GM10847 (cell line): ENCODE measurements around the gene CRB2.

Source experiments
- POLR2A ChIP-seq: IDR thresholded peaks from 2 replicates; pipeline ENCODE4 v1.6.1; 2011; ENCODE audit not compliant: insufficient read length; ENCODE audit errors: extremely low read depth

Gene CRB2

DNA sequence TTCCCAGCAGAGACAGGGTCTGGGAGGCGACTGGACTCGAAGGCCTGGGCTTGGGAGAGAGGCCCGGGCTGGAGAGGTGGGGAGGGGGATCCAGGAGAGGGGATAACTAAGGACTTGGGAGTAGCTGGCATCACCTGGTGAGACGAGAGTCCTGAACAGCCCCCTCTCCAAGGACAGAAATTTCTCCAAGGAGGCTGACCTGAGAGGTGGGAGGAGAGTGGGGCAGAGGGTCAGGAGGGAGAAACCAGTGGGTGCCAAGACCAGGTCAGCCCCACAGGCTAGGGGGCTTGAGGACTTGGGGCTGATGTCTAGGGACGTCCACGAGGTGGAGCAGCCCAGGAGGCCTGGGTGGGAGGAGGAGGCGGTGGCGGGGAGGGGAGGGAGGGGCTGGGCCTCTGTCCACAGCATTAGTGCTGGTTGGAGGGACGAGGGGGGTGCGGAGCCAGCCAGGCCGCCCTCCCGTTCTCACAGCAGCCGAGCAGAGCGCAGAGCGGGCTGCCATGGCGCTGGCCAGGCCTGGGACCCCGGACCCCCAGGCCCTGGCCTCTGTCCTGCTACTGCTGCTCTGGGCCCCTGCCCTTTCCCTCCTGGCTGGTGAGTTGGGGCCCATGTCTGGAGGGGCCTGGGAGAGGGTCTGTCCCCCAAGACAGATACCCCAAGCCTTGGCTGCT is at the start of gene CRB2:
Gene CRB2, plus strand, starts transcription at position 437 of the 671 bp plus-strand sequence. Its CDS starts 64 bp downstream, at position 501.
- TF ChIP-seq POLR2A: no peak

DNA sequence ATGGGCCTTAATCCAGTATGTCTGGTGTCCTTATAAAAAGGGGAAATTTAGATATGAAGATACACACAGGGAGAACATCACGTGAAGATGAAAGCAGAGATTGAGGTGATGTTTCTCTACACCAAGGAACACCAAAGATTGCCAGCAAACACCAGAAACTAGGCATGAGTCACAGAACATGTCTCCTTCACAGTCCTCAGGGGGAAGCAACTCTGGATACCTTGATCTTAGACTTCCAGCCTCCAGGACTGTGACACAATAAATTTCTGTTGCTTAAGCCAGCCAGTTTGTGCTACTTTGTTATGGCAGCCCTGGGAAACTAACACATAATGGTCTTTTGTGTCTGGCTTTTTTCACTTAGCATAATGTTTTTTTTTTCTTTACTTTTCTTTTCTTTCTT is 46.4 kb upstream of the CRB2 start:
- TF ChIP-seq POLR2A: no peak

DNA sequence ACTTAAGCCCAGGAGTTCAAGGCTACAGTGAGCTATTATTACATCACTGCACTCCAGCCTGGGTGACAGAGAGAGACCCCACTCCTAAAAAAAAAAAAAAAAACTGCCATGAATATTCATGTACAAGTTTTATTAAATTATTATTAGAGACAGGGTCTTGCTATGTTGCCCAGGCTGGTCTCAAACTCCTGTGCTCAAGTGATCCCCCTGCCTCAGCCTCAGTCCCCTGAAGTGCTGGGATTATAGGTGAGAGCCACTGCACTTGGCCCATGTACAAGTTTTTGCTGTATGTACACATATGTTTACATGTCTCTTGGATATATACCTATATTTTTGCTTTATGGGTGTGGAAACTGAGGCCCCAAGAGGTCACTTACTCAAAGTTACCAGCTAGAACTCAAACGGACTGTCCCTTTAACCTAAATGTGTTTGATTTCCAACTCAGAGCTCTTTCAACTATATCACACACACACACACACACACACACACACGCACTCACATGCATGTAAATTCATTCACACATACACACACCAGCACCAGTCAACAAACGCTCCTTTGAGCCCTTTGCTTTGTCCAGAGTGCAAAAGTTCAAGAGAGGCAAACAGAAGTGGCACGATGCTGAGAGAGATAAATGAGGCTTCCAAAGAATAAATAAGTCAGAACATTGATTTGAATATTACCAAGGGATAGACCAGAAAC is 45.3 kb upstream of the CRB2 start:
- TF ChIP-seq POLR2A: no peak

DNA sequence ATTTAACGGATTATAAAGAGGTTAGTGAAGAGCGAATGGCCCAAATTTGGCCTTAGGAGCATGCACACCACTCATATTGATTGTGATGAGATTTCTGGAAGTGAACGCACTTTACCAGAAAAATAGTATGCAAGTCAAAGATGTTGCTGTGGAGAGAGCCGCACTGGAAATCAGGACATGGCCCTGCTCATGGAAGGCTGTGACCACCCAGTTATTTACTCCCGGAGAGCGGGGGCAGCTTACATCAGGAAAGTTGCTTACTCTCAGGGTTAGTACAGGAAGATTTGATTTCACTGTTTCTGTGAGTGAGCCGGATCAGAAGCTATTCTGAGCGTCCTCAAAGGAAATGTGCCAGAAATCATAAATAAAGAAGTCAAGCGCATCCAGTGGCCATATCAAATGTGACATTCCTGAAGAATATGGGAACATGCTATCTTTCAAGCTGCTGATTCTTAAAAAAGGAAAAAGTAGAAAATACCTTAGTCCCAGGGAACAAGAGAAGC is 44.7 kb upstream of the CRB2 start:
- no peak for TF ChIP-seq POLR2A

- TF ChIP-seq POLR2A: no peak
Measured at GRCh38 chr9:123312306-123312877, 43.6 kb upstream of the CRB2 start.

DNA sequence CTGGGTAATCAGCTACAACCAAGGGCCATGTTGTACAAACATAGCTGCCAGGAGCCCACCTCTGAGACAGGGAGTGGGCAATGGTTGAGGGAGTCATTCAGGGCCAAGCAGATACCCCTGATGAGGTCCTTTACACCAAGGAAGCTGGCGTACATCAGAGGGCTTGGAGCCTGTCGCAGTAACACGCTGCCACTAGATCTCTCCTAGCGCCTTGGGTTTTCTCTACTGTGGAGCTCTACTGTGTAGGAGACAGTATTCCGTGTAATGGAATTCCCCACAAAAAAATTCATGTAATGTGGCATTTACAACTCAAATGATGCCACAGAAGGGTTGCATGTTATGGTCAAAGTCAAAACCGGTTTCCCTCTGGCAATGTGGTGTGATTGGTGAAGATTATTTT is 41.4 kb upstream of the CRB2 start:
- no peak for TF ChIP-seq POLR2A

DNA sequence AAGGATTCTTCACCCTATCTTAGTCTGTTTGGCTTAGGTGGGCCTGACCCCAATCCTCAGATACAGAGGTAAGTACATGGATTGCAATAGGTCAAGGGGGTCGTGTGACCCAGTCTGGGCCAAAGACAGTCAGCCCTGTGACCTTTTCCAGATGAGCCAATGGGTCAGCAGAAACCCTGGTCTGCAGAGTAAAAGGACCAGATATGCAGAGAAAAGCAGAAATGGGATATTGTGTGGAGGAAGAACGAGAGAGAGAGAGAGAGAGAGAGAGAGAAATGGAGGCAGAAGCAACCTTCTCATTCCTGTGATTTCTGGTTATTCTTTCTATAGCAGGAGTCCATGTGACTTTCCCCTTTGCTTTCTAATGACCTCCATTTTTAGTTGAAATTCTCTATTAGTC is 40.4 kb upstream of the CRB2 start:
- TF ChIP-seq POLR2A: no peak

- TF ChIP-seq POLR2A: no peak
Measured at GRCh38 chr9:123316053-123316718, 39.8 kb upstream of the CRB2 start.

DNA sequence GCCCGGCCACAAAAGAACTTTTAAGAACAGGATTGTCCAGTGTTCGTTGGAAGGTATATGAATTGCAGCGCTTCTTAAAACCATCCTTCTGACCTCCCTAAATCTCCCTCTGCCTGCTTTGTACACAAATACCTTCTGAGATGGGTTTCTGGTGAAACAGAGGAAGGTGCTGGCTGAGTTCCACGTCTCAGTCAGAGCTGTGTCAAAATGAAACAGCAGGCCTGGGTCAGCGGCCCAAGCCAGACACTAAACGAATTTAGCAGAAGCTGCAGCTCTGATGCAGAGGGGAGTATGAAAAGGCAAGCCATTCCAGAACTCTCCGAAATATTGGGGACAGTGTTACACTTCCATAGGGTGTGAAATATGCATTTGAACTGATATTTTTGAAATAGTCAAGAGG is 37.8 kb upstream of the CRB2 start:
- no peak for TF ChIP-seq POLR2A

DNA sequence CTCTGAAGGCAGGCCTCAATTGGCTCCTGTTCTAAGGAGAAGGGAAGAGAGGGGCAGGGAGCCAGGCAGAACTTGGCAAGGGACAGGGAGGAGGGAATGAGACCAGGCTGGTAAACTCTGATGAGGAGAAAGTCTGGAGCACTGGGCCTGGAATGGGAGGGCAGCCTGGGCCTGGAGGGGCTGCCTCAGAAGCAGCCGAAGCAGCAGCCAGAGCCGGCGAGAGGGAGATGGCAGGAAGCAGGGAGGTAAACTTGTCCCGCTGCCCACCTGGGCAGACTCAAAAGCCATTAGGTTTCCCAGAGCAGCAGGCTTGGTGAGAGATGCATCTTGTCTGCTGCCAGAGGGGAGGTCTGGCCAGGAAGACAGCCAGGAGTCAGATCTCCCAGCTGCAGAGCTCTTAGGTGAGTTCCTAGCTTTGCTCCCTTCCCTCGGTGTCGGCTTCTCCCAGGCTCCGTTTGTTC is 37.0 kb upstream of the CRB2 start:
- no peak for TF ChIP-seq POLR2A

GRCh38 chr9:123319541-123320339 is 36.3 kb upstream of the CRB2 start:
- no peak for TF ChIP-seq POLR2A

DNA sequence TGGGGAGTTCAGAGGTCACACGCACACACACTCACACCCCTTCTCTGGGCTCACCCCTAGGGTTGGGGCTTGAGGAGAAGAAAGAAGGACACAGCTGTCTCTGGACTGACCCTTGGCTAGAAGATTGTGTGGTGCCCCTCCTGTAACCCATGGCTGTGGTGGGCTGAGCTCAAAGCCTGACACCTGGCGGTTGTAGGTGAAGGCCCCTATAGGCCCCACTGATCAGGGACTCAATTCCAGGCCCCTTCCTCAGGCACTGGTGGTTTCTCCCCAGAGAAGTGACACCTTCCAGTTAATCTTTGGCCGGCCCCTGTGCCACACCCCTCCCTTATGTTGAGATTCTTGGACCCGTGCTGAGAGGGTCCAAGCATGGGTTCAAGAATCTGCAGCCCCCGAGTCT is 35.2 kb upstream of the CRB2 start:
- TF ChIP-seq POLR2A: no peak

- TF ChIP-seq POLR2A: no peak
Measured at GRCh38 chr9:123321616-123322272, 34.3 kb upstream of the CRB2 start.
